Peyer's patch (tissue), 4 donors: ENCODE results near the gene DOLK.

ENCODE experiments used
- CTCF ChIP-seq, 6 experiments: fragments of 450-650 bp in 4 of 6; fragments of 200-600 bp in 2 of 6; sonication (generic) in 1 of 6; IDR thresholded peaks; one replicate each; pipeline ENCODE4 v1.5.1; 2017 to 2019; ENCODE audit warnings: antibody characterized with exemption in 6 of 6, mild to moderate bottlenecking in 3 of 6, moderate library complexity in 1 of 6
- POLR2A ChIP-seq, 2 donors: fragments of 450-650 bp; IDR thresholded peaks; one replicate each; pipeline ENCODE4 v1.5.1; 2017; ENCODE audit warnings: antibody characterized with exemption in 2 of 2, mild to moderate bottlenecking in 2 of 2, moderate library complexity in 2 of 2

GRCh38 chr9:128916204-128916603, 31.2 kb downstream of the DOLK start:
- TF ChIP-seq CTCF (IDR thresholded peaks at IDR 0.05), result no peak
- no peak for TF ChIP-seq POLR2A (IDR thresholded peaks at IDR 0.05)
